HG03442 (cell line): Measurements from ENCODE around the gene SF3A1.
"Not testable (repeated sequence)": the region's sequence is repeated elsewhere in the genome, so short reads cannot be mapped to it uniquely, and the experiment has no call there.

Experiments used
- ATAC-seq: cut with Tn5 transposase; IDR thresholded peaks from one replicate; pipeline ENCODE4 v1.9.1; 2021; ENCODE audit warnings: mild to moderate bottlenecking, moderate library complexity; ENCODE audit not compliant: unreplicated experiment

SF3A1 gene, protein sequence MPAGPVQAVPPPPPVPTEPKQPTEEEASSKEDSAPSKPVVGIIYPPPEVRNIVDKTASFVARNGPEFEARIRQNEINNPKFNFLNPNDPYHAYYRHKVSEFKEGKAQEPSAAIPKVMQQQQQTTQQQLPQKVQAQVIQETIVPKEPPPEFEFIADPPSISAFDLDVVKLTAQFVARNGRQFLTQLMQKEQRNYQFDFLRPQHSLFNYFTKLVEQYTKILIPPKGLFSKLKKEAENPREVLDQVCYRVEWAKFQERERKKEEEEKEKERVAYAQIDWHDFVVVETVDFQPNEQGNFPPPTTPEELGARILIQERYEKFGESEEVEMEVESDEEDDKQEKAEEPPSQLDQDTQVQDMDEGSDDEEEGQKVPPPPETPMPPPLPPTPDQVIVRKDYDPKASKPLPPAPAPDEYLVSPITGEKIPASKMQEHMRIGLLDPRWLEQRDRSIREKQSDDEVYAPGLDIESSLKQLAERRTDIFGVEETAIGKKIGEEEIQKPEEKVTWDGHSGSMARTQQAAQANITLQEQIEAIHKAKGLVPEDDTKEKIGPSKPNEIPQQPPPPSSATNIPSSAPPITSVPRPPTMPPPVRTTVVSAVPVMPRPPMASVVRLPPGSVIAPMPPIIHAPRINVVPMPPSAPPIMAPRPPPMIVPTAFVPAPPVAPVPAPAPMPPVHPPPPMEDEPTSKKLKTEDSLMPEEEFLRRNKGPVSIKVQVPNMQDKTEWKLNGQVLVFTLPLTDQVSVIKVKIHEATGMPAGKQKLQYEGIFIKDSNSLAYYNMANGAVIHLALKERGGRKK

GRCh38 chr22:30356449-30357235 lies at the start of gene SF3A1, which contains the start of gene CCDC157:
SF3A1 (minus strand) TSS chr22:30356894; CDS start chr22:30356792, 102 bp downstream.
CCDC157 (plus strand) TSS chr22:30357007; CDS start chr22:30366001, 8,994 bp downstream.
- peak; percentile 88 for ATAC-seq

- ATAC-seq, result no peak
Measured at GRCh38 chr22:30406400-30406799, 49.7 kb upstream of the SF3A1 start.

DNA sequence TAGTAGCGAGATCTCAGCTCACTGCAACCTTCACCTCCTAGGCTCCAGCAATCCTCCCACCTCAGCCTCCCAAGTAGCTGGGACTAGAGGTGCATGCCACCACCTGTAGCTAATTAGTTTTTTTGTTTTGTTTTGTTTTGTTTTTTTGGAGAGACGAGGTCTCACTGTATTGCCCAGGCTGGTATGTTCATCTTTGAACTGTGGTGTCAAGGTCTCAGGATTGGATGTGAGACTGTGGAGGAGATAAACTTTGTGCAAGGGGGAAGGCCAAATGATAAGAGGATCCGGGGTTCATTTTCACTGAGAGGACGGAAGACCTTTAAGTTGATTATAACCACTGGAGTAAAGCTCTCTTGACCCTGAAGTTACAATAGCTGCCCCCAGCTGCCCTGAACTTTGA lies 49.0 kb upstream of the SF3A1 start:
- no peak for ATAC-seq

DNA sequence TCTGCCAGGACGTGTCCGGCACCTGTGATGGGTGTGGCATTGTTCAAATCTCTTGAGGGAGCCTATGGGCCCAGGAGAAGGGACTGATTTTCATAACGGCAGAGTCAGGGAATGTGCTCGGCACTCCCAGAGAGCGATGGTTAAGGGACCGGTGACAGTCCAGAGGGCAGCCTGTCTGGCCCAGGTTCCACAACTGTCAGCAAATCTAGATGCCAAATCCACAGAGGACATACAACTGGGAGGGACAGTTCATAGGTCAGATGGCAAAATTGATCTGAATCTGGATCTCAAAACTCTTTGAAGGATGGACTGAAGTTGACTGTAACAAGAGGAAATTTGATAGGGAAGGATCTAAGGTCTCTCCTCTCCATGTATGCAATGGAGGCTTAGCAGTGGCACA lies 47.6 kb upstream of the SF3A1 start:
- ATAC-seq, result no peak

DNA sequence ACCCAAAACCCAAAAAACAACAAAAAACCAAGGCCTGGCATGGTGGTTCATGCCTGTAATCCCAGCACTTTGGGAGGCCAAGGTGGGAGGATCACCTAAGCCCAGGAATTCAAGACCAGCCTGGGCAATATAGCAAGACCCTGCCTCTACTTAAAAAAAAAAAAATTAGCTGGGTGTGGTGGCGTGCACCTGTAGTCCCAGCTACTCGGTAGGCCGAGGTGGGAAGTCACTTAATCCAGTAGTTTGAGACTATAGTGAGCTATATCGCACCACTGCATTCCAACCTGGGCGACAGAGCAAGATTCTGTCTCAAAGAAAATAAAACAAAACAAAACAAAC lies 46.0 kb upstream of the SF3A1 start:
- ATAC-seq, result not testable (repeated sequence)

GRCh38 chr22:30402028-30402765 lies 45.5 kb upstream of the SF3A1 start:
- no peak for ATAC-seq

DNA sequence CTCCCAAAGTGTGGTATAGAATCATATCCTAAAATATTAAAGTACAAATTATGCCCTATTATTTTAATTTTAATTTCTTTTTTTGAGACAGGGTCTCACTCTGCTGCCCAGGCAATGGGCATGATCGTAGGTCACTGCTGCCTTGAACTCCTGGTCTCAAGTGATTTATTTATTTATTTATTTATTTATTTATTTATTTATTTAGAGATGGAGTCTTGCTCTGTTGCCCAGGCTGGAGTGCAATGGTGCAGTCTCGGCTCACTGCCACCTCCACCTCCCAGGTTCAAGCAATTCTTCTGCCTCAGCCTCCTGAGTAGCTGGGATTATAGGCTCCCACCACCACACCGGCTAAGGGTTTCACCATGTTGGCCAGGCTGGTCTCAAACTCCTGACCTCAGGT lies 44.3 kb upstream of the SF3A1 start:
- not testable (repeated sequence) for ATAC-seq

DNA sequence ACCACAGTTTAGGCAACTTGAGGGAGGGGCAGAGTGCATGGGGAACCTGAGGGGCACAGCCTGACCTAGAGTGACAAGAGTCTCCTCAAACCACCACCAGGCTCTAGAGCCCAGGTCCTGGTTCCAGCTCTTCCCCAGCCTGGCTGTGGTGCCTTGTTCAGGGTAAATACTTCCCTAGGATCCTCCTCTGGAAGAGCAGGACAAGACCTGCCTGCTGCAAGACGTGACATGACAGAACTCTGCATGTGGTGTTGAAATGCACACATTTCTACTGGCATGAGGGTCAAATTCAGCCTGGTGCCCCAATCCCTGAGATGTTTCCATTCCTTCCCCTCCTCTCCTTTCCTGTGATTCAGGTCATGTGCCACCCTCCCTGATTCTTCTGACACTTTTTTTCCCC lies 43.5 kb upstream of the SF3A1 start:
- ATAC-seq, result no peak

- no peak for ATAC-seq
Measured at GRCh38 chr22:30399718-30400117, 43.0 kb upstream of the SF3A1 start.

- ATAC-seq, result no peak
Measured at GRCh38 chr22:30398685-30399680, 42.3 kb upstream of the SF3A1 start.

DNA sequence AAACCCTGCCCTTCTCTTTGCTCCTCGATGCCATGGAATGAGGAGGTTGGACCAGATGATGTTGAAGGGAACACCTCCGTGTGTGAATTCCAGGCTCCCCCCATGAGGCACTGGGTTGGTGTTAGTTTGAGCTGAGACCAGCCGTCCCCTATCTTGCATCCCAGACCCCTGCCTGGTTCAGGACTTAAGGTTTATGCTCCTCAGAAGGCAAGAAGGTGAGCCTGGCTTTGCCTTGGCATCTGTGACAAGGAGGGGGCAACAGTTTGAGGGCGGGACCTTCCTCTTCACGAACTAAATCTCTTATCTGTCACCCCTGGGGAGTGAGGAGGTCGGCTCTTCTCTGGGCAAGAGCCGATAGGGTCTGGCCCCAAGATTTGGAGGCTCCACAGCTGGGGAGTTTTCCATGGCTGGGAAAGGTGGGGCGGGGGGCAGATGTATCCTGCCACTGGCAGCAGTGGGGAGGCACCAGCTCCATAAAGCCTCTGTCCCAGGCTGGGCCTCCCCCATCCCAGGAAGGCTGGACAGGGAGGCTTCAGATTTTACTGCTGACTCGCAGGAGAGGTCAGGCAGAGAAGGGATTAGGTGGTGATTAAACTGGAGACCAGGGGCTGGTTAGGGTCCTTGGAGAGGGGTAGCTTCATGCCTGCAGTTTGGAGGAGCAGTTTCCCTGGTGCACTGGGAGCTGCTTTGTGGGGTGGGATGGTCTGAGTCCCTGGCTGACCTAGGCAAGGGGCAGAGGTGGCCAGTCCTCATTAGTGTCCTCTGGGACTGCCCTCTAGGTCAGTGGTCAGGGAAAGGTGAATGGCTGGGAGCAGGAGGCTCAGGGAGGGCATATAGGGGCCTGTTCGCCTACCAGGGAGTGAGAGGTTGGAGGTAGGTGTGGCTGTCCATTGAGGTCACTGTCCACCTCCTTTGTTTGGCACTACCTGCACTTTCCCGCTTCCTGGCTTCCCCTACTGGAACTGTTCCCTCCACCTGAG lies 41.3 kb upstream of the SF3A1 start:
- ATAC-seq, result no peak

- ATAC-seq, result no peak
Measured at GRCh38 chr22:30396871-30397655, 40.4 kb upstream of the SF3A1 start, which contains the start of gene SEC14L2. SEC14L2 (plus strand) TSS chr22:30397018; CDS start chr22:30397117, 99 bp downstream.

GRCh38 chr22:30393885-30394284 lies 37.2 kb upstream of the SF3A1 start:
- ATAC-seq, result no peak

DNA sequence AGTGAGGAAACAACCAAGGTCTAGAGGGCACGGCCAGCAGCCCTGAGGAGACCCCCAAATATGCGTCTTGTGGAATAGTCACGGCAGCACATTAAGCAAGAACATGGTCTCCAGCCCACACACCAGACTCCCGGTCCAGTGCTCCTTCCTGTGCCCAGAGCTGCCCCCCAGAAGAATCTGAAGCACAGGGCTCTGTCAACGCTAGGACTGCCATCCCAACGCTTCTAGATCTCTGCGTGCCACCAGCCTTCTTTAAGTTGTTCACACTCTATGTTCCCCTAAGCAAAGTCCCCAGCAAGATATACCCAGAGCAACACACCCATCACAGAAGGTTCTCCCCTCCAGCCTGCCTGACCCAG lies 36.6 kb upstream of the SF3A1 start:
- ATAC-seq, result no peak

DNA sequence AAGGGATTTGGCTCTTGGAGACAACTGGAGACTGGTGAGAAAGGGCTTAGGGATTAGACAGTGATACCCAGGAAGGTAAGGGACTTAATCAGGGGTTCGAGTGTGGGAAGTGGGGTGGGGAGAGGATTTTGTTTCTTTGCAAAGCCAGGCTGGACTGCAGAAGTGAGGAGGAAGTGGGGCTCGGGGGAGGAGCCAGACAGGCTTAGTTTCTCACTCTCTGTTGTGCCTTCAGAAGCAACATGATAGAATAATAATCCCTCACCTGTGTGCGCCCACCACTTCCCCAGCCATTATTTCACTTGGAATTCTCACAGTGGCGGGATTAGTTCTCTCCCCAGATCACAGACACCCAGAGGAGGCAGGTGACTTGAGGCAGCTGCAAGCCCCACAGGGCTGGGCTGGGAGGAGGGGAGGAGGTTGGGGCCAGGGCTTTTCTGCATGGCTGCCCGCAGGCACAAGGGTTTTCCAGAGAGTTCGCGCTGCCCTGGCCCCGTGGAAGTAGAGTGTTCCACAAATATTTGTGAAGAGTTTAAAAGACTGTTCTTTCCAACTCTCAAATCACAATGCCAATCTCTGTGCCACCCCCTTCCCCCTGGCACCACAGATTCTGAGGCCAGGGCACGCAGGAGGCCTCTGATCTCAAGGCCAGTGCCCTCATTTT lies 36.1 kb upstream of the SF3A1 start:
- ATAC-seq, result no peak

DNA sequence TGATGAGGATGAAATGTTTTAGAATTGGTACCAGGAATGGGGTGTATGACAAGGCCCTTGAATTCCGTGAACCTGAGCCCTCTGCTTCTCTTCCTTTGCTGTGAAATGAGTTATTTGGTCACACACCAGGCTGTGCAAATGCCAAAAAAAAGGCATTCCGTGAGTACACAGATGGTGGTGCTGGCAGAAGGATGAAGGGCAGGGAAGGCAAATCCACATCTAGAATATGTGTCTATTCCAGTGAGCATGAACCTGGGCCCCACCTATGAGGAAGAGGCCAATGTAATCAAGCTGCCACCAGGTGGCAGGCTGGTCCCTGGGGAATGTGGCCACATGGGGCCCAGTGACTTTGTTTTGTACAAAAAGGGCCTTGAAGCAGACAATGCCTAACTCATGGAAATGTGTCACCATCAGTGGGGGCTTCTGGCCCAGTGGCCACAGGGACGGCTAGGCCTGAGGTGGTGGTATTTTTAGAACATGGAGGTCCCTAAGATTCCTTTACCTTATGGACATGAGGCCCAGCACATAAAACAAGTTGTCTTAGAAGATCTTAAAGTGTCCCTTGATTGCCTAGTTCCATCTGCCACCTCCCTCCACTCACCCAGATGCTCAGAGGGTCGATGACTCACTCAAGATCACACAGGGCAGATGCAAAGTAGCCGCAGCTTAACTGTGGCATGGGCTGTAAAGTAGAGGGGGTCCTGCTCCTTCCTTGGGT lies 34.4 kb upstream of the SF3A1 start:
- ATAC-seq, result no peak
